NCI-H1048 (cell line): ENCODE results near the gene PREX1.
A peak's percentile ranks its signal among the peaks of the same experiment; 100 is the strongest.

Experiments
- DNase-seq: peaks from one replicate; lab custom pipeline; 2025; lab: John Stamatoyannopoulos, UW

The PREX1 gene

DNA sequence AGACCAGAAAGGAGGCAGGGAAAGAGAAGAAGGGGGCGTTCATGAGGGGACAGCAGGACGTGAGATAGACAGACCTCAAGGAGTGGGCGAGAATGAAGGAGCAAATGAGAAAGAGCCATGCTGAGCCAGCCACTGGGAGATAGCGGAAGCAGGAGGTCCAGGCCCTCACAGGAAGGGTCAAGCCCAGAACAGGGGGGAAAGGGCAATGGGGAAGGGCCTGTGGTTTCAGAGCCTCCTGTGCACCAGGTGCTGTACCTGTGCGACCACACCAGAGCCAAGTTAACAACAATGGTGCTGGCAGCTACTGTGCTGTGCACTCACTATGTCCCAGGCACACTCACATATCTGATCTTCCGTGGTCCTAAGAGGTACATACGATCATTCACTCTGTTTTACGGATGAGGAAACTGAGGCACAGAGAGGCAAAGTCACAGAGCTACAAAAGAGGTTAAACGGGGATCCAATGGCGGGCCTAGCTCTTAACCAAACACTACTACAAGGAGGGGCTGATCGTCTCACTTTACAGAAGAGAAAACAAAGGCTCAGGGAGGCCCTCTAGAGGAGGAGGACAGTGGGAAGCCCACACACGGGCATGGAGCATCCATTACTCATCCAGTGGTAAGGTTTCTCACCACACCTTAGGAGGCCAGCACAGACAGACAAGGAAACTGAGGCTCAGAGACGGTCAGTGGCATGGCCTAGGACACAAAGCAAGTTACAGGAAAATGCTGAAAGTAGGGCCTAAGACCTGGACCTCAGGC is 129.1 kb downstream of the PREX1 start:
- DNase-seq, result no peak

GRCh38 chr20:48697845-48698491 is 129.8 kb downstream of the PREX1 start:
- no peak for DNase-seq

- DNase-seq, result no peak
Measured at GRCh38 chr20:48696671-48697070, 131.1 kb downstream of the PREX1 start.

DNA sequence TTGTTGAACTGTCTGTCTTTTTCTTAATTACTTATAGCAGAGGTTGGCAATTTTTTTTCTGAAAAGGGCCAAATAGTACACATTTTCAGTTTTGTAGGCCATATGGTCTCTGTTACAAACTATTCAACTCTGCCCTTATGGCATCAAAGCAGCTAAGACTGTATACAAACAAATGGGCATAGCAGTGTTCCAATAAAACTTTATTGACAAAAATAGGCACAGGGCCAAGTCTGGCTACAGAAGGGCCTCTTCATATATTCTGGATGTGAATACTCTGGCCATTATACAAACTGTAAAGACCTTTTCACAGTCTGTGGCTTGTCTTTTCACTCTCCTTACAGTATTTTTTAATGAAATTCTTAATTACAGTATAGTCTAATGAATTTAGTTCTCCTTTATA is 132.1 kb downstream of the PREX1 start:
- no peak for DNase-seq

GRCh38 chr20:48695255-48695654 is 132.5 kb downstream of the PREX1 start:
- DNase-seq, result no peak

DNA sequence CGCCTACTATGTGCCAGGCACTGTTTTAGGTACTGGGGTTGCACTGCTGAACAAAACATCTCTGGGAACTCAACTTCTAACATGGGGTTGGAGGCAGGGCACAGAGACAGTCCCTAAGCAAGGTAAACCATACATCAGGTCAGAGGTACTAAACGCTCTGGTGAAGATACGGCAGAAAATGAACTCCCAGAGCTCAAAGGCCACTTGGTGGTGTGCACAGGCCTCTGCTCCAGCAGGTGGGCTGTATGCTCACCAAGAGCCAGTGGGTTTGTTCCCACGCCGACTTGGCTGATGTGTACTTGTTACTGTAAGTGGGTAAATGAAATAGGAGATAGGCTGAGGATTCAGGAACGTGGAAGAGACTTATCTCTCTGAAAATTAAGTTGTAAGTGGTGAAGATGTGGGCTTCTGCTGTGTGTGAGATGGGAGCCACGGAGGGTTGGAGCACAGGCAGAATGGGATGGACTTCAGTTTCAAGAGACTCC is 133.4 kb downstream of the PREX1 start:
- DNase-seq, result no peak

DNA sequence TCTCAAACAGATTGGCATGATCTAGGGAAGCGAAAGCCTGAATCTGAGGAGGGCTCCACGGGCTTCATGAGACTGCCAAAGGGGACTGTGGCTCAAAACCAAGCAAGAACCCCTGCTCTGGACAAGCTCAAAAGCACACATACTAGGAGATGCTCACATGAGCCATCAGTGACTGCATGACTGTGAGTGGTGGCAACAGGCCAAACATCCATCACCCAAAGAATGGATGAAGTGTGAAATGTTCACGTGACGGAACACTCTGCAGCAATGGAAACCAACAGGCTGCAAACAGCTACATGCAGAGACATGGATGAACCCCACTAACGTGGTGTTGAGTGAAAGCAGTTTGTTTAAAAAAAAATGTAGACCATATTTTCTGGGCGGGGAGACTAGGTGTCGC is 136.3 kb downstream of the PREX1 start:
- DNase-seq, result no peak

- DNase-seq, result no peak
Measured at GRCh38 chr20:48690888-48691287, 136.9 kb downstream of the PREX1 start.

DNA sequence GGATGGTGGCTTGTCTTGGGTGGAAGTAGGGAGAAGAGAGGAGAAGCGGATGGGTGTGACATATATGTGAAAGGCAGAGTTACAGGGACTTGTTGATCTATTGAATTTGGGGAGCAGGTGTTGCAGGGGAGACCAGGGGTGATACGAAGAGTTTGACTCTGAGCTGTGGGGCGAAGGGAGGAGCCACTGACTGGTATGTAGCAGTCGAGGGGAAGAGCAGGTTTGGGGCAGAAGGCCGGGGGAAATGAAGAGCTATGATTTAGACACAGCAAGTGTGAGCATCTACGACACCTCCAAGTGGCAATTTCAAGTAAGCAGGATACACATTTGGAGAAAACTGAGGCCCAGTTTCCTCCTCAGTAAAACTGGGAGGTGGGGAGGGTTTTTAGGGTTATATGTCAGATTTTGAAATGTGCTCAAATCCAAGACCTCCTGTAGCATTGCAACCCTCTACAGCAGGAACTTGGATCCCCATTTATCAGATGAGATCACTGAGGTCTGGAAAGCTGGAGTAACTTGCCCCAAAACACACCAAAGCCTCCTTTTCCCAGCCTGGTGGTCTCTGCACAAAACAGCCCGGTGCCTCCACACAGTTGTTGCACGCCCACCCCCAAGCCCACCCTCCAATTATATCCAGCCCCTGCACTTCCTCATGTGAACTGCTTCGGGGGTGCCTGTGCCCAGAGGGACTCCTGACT is 137.8 kb downstream of the PREX1 start:
- DNase-seq, result no peak

DNA sequence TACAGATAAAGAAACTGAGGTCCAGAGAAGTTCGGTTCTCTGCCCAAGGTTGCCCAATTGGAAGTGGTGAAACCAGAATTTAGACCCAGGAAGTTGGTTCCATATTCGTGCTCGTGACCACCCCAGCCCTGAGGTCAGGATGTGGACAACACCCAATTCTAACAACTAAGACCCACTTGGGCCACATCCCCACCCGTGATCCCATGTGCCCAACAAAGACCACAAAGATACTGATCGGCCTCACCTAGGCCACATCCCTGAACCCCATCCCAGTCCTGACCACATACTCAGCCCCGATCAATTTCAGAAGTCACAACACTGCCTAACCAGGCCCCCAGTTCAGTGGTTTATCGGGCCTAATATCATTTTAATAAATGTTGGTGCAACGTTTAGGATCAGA is 138.4 kb downstream of the PREX1 start:
- no peak for DNase-seq

DNA sequence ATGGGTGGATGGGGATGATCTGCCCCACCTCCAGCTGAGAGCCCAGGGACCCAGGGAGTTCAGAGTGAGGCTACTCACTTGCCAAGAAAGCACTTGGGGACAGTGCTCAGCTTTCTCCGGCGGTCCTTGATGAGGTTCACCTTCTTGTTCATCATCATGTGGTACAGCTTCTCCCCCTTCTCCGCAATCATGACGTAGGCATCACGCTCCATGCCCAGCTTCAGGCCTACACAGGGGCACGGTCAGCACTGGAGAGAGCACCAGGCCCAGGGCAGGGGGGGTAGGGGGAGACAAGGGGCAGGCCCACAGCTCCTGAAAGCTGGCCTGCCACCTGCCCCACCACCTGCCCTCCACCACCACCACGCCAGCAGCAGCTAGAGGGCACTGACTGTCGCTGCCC is 139.2 kb downstream of the PREX1 start:
- no peak for DNase-seq

GRCh38 chr20:48687117-48687800 is 140.5 kb downstream of the PREX1 start:
- no peak for DNase-seq

DNA sequence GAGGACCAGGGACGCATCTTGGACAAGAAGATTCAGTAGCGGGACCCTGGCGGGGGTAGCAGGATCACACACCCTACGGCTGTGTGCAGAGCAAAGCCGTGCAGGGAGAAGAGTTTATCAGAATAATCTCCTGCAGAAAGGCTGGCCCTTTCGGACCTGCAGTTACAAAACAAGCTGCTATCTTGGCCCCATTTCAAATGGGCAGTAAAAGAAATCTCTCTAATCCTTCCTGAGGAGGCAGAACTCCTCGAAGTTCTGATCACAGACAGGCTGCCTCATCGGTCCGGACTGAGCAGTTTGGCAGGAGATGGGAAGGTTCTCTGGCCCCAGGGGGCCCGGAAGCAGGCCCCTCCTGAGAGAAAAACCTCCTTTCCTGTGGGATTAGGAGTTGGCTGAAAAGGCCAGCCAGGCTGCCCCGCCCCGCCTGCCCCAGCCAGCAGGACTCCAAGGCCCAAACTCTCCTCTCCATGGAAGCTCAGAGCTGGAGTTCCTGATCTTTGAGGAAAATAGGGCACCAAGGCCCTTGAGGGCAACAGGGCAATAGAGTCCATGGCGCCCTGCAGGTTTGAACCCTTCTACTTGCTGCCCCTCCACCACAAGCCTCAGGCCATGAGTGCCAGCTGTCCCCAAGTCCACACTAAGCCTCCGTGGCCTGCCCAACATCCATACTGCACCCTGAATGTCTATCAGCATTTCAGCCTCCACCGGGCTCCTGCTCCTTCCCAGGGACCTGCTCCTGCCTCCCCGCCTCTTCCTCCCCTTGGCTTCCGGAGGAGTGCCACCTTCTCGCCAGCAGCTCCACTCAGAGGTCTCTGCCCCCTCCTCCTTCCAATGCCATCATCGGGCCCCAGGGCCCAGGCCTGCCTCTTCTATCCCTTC is 141.3 kb downstream of the PREX1 start:
- DNase-seq, result no peak

GRCh38 chr20:48685300-48685699 is 142.5 kb downstream of the PREX1 start:
- DNase-seq, result no peak

DNA sequence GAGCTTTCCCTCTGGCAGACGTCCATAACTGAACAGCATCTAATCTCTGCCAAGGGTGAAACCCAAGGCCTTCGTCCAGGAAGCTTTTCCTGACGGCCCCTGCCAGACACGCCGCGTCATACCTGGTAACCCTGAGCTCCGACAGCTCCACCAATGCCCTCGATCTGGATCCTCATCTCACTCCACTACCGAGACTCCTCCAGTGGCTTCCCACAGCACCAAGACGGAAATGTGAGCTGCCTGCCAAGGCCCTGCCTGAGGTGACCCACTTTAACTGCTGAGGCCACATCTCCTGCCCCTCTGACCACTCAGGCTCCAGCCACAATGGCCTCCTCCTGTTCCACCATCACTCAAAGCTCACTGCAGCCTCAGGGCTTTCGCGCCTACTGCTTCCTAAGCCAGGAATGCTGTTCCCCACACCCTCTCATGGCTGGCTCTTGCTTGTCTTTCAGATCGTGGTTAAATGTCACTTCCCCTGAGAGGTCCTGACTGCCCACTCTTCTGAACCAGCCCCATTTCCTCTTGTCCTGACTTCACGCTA is 143.2 kb downstream of the PREX1 start:
- DNase-seq, result no peak

- DNase-seq, result no peak
Measured at GRCh38 chr20:48683467-48684175, 144.2 kb downstream of the PREX1 start.

DNA sequence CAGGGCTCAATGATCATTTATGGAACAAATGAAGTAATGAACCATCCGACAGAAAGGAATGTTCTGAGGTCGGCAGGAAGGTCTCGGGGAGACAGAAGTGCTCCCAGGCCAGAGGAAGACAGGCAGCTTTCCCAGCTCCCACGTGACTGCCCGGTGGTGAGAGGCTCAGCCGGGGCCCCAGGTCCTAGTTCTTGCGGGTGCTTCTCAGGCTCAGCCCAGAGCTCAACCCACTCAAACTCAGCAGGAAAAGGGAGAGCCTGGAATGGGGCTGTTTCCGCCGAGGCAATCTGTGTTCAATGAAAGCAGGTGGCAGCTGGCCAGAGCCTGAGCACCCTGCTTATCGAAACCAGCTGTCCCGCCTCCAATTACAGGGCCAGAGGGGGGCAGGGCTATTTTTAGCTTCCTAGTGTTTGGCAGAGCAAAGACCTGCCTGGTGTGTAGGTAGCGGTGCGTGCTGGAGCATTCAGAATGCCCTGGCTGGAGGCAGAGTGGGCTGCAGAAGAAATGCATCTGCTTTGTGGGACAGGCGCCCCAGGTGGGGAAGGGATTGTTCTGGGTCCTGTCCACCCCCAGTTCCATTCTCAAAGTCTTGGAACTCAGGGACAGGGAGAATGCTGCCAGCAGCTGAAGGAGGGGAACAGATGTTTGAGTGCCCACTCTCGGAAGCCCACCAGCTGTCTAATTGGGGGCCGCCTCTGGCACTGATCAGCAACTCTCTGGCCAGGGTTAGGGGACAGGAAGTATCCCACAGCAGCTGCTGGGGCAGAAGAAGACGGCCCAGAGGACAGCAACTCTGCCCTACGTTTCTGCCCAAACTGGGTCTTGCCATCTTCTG is 145.1 kb downstream of the PREX1 start:
- DNase-seq, result peak; percentile 43

DNA sequence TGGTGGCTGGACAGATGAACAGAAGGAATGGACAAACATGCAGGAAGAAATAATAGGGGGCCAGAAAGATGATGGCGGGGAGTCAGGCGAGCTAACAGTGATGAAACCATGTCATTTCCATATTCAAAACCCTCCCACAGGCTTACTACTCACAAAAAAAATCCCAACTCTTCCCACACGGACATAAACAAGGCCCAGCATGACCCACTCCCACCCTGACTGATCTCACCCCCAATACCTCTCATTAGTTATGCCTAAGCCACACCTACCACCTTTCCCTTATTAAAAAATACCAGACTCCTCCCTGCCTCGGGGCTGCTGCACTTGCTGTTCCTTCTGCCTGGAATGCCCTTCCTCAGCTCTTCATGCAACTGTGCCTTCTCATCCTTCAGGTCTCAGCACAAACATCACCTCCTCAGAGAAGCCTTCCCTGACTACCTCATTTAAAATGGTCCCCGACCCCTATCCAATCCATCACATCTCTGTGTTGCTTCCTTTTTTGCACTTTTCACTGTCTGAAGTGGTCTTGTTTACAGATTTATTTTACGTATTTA is 145.8 kb downstream of the PREX1 start:
- DNase-seq, result no peak

DNA sequence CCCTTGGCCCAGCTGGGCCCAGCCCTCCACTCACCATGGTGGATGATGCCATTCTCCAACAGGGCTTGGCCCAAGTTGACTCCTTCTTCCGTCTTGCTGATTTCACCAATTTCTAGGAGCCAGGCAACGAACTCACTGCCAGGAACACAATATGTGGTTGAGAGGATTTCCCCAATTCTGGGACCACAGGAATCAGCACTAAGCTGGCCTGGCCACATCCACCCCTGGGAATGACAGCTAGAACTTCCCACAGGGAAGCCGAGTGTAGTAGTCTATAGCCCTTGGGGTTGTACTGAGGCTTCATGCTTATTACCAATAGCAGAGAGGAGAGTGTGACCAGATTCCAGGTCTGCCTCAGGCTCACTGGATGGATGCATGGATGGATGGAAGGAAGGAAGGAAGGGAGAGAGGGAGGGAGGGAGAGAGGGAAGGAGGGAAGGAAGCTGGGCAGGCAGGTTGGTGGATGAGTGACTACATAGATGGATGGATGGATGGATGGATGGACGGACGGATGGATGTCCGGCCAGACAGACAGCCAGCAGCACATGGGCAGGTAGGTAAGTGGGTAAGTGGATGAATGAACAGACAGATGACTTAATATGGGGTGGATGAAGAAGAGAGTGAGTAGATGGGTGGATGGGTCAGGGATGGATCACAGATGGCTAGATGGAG is 146.5 kb downstream of the PREX1 start:
- DNase-seq, result no peak
